ENCODE measurements around the gene CGGBP1. TPM values are rescaled to one million over a fixed set of nuclear protein-coding genes. Genes with fewer than 3 reads are reported as not detected.

The CGGBP1 gene
- 100 to 1,000 TPM in 1 of 4 donors, 10 to 100 TPM in 3; 70.2 to 106 (median 92.0) TPM for total RNA-seq

GRCh38 chr3:88058581-88059379 is at the start of gene CGGBP1, which contains the start of gene ZNF654:
Gene CGGBP1, minus strand, starts transcription at chr3:88059005. Its CDS starts 3,029 bp downstream, at chr3:88055976.
Gene ZNF654, plus strand, starts transcription at chr3:88059255. Its CDS starts 65 bp downstream, at chr3:88059320.
- no peak for TF ChIP-seq CTCF (IDR thresholded peaks at IDR 0.05; ENCODE audit: low read depth)

- no peak for TF ChIP-seq CTCF (IDR thresholded peaks at IDR 0.05; ENCODE audit: low read depth)
These were observed 46.5 kb upstream of the CGGBP1 start for GRCh38 chr3:88105325-88105724.

- TF ChIP-seq CTCF (IDR thresholded peaks at IDR 0.05; ENCODE audit: low read depth): no peak
These were observed 42.3 kb upstream of the CGGBP1 start for GRCh38 chr3:88101142-88101541.

- TF ChIP-seq CTCF (IDR thresholded peaks at IDR 0.05; ENCODE audit: low read depth): no peak
These were observed 34.5 kb upstream of the CGGBP1 start for GRCh38 chr3:88093266-88093665.

- TF ChIP-seq CTCF (IDR thresholded peaks at IDR 0.05; ENCODE audit: low read depth): no peak
These were observed 33.5 kb upstream of the CGGBP1 start for GRCh38 chr3:88092270-88092669.

GRCh38 chr3:88090681-88091080 is 31.9 kb upstream of the CGGBP1 start:
- TF ChIP-seq CTCF (IDR thresholded peaks at IDR 0.05; ENCODE audit: low read depth): no peak

GRCh38 chr3:88084097-88084501 is 25.3 kb upstream of the CGGBP1 start:
- no peak for TF ChIP-seq CTCF (IDR thresholded peaks at IDR 0.05; ENCODE audit: low read depth)

Measured in subcutaneous adipose tissue (tissue), 4 donors.